NCI-H524 (cell line): ENCODE data around the gene CAD.

Experiments used
- DNase-seq, 2 experiments: peaks; one replicate each; lab custom pipeline; 2025; lab: John Stamatoyannopoulos, UW

Gene CAD

DNA sequence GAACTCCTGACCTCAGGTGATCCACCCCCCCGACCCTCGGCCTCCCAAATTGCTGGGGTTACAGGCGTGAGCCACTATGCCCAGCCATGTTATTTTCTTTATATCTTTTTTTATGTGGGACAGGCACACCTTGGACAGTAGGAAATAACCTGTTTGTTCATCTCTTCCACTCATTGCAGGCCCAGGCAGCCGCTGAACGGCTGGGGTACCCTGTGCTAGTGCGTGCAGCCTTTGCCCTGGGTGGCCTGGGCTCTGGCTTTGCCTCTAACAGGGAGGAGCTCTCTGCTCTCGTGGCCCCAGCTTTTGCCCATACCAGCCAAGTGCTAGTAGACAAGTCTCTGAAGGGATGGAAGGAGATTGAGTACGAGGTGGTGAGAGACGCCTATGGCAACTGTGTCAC lies 8.4 kb downstream of the CAD start:
- no peak for DNase-seq

DNA sequence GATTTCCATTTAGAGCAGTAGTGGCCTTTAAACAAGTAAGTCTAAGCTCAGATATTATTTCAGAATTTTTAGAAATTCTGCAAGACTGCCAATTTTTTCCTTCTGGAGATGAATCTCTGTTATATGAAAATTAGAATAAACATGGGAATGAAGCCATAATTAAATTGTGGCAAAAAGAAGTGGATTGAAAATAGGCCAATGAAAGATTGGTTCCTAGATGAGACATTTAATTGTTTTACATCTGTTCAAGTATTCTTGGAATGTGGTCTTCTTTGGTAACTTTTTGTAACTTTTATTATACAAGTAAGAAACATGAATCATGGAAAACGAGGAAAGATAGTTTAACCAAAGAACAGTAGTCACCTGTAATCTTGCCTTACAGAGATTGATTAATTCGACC lies 10.3 kb downstream of the CAD start:
- DNase-seq: no peak

DNA sequence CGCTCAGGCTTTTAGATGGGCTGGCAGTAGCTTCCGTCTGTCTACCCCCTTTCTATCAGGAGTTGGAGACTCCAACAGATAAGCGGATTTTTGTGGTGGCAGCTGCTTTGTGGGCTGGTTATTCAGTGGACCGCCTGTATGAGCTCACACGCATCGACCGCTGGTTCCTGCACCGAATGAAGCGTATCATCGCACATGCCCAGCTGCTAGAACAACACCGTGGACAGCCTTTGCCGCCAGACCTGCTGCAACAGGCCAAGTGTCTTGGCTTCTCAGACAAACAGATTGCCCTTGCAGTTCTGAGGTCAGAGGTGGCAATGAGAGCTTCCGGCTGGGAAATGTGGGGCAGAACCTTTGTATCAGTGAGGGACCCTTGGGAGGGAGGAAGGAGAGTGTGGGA lies 14.8 kb downstream of the CAD start:
- no peak for DNase-seq

DNA sequence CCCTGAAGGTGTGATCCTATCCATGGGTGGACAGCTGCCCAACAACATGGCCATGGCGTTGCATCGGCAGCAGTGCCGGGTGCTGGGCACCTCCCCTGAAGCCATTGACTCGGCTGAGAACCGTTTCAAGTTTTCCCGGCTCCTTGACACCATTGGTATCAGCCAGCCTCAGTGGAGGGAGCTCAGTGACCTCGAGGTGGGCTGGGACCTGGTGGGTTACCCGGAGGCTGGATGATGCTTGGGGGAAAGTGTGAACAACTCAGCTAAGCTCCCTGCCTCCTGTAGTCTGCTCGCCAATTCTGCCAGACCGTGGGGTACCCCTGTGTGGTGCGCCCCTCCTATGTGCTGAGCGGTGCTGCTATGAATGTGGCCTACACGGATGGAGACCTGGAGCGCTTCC lies 16.2 kb downstream of the CAD start:
- DNase-seq: no peak

DNA sequence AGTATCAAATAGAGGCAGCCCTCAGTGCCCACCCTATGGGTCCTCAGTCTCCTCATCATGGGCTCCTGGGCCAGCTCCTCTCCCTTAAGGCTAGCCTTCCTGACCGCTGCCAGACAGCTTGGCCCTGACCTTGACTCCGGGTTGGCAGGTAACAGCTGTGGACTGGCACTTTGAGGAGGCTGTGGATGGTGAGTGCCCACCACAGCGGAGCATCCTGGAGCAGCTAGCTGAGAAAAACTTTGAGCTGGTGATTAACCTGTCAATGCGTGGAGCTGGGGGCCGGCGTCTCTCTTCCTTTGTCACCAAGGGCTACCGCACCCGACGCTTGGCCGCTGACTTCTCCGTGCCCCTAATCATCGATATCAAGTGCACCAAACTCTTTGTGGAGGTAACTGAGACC lies 19.0 kb downstream of the CAD start:
- no peak for DNase-seq

DNA sequence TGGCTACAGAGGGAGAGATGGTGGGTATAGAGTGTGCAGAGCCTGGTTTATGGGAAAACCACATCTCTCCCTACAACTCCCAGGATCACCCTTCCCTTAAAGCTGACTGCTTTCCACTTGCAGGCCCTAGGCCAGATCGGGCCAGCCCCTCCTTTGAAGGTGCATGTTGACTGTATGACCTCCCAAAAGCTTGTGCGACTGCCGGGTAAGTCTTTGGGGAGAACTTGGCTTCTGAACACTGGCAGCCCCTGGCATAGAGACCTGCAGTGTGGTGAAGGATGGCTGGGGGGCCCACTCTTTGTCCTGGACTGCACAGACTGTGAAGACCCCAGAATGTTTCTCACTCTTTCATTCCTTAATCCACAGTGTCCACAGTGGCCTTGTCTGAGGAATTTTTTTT lies 19.5 kb downstream of the CAD start:
- no peak for DNase-seq

DNA sequence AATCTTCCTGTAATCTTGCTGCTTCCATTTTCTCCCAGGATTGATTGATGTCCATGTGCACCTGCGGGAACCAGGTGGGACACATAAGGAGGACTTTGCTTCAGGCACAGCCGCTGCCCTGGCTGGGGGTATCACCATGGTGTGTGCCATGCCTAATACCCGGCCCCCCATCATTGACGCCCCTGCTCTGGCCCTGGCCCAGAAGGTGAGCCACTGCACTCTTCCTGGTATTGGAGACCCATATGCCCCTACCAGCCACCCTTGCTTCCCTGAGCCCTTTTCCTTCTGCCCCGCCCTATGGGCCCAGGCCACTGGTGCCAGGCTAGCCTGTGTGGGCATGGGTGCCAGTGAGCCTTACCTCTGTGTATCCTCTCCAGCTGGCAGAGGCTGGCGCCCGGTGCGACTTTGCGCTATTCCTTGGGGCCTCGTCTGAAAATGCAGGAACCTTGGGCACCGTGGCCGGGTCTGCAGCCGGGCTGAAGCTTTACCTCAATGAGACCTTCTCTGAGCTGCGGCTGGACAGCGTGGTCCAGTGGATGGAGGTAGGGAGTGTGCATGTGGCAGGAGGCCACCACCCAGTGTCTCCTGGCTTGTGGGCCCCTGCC lies 20.3 kb downstream of the CAD start:
- no peak for DNase-seq

DNA sequence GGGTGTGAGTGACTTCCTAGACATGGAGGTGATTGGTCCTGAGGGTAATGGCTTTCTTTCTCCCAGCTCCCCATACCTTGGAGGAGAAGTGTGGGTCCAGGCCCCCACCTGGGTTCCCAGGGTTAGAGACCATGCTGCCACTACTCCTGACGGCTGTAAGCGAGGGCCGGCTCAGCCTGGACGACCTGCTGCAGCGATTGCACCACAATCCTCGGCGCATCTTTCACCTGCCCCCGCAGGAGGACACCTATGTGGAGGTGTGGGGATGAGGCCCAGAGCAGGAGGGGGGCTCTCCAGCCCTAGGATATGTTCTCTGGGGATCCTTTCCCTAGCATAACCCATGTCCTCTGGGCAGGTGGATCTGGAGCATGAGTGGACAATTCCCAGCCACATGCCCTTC lies 21.8 kb downstream of the CAD start:
- DNase-seq: no peak

DNA sequence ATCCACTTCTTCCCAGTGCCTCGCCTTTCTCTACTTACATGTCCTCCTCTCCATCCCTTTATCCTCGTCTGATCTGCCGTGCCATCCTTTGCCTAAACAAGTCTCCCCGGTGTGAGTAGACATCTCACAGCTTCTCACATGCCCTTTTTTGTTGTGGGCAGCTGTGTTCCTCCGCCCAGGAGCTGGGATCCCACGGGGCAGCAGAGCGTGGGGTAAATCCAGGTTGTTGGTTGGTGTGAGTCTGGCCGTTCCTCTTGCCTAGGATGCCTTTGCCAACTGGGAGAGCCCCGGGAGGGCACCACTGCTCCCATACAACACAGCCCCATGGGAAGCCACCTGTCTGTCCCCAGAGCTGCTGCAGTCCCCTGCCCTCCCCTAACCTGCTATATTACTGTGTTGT lies 23.2 kb downstream of the CAD start:
- no peak for DNase-seq

DNA sequence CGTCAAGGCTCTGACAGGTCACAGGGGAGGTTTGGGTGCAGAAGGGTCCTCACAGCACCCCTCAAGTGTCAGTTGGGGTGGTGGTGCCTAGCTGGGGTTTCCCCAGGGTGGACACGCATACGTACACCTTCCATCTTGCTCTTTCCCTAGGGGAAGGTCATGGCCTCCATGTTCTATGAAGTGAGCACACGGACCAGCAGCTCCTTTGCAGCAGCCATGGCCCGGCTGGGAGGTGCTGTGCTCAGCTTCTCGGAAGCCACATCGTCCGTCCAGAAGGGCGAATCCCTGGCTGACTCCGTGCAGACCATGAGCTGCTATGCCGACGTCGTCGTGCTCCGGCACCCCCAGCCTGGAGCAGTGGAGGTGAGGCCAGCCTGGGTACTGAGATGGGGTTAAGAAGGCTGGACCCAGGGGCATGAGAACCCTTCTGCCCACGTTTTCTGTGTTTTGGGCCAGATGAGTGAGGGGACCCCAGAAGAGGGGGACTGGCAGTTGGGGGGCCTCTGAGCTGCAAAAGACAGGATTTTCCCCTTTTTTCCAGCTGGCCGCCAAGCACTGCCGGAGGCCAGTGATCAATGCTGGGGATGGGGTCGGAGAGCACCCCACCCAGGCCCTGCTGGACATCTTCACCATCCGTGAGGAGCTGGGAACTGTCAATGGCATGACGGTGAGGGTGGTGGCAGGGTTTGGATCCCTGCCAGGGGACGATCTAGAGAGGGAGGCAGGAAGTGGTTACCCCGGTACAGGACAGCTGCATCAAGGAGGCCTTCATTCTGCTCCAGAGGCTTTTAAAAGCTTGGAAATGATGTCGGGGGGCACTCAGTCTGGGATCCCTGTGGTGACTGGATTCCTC lies 24.8 kb downstream of the CAD start:
- no peak for DNase-seq

DNA sequence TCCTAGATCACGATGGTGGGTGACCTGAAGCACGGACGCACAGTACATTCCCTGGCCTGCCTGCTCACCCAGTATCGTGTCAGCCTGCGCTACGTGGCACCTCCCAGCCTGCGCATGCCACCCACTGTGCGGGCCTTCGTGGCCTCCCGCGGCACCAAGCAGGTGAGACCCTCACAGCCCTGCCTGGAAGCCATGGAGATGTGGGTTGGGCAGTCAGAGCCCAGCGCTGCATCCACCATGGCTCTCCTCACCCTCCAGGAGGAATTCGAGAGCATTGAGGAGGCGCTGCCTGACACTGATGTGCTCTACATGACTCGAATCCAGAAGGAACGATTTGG lies 25.4 kb downstream of the CAD start:
- DNase-seq: no peak

DNA sequence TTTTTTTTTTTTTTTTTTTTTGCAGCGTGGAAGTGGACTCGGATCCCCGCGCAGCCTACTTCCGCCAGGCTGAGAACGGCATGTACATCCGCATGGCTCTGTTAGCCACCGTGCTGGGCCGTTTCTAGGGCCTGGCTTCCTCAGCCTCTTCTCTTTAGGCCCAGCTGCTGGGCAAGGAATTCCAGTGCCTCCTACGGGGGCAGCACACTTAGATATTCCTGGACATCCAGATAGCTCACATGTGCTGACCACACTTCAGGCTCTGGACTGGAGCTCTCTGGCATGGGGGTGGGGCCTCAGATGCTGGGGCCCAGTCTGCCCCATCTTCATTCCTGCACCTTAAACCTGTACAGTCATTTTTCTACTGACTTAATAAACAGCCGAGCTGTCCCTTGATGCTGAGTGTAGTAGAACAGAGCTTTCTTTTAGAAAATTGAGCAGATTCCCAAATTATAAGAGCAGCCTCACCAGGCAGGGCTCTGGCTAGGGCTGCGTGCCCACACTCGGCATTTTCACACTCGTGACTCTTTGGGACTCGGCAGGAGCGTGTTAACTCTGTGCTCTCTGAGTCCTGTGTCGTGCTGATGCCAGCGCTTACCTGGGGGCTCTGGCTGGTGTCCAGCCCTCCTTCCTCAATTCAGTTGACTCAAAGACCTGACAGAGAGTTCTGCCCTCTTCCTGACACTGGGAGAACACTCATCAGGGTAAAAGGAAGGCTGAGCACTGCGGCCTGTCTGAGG lies 26.4 kb downstream of the CAD start:
- no peak for DNase-seq

DNA sequence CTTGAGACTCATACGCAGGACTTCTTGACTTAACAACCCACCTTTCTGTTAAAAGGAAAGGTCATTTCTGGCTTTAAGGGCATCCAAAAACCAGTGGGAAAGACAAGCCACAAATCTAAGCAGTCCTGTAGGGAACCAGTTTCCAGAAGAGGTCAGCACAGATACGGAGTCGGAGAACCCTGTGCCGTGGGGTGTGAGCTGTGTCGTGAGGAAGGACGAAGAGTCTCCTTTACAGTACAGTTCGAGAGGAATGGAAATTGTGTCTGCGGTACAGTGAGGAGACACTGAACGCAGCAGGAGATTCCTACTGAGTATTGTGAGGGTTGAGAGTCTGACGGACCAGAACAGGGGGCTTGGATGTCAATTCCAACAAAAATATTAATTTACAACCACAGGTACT lies 27.9 kb downstream of the CAD start:
- no peak for DNase-seq

DNA sequence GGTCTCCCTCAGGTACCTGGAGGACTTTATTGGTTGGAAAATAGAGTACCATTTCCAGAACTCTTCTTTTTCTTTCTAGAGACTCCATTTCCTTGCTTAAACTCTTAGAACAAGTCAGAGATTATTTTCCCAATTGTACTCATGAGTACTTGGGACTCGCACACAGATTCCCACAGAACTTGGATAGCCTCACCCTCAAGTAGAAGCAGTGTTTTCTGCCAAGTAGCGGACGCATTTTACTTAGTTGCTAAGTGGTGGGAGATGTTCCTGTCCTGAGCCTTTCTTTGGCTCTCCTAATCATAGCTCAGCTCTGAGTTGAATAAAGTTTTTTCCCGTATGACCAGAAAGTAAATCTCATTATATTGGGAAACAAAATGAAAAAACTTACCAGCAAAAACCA lies 28.5 kb downstream of the CAD start:
- no peak for DNase-seq

DNA sequence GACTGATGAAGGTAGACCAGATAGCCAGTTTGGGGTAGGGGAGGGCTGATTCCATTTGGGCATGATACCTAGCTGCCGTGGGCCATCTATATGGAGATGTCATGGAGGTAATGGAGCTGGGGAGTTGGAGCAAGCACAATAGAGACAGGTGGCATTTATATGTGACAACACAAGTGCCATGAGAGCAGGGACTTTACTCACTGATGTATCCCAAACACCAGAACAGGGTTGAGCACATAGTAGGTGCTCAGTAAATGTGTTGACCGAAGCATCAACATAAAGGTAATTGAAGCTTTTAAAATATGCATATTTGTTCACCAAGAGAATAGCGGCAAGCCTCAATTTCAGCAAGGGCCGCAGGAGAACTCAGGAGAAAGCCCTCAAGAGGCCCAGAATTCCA lies 30.7 kb downstream of the CAD start:
- DNase-seq: no peak

DNA sequence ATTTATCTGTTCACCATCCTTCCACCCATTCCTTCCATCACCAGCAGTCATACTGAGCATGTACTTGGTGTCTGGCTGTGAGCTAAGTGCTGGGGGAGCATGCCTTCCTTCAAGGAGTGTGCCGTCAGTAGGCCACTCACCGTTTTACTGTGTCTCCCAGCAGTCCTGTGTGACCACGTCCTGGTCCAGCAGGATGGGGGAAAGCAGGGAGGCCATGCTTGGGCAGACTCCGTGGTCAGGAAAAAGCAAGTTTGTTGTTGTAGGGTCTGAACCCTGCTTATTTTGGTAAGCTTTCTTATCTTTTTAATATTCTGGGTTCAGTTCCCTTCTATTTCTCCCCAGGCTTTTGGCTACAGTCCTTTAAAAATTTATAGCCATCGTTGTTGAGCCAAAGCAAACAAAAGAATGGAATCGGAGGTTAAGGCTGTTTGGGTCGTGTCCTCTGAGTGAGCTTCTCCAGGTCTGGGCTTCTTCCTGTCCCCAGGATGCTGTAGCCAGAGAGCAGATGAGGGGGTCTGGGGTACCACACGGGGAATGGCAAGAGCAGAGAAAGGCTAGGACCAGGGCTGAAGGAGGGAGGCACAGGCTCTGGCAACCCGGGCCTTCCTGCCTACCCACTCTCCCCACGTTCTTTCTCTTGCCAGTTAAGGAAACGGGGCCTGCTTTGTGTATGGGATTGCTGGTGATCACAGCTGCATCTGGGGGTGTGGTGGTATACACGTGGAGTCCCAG lies 32.2 kb downstream of the CAD start:
- DNase-seq: no peak

DNA sequence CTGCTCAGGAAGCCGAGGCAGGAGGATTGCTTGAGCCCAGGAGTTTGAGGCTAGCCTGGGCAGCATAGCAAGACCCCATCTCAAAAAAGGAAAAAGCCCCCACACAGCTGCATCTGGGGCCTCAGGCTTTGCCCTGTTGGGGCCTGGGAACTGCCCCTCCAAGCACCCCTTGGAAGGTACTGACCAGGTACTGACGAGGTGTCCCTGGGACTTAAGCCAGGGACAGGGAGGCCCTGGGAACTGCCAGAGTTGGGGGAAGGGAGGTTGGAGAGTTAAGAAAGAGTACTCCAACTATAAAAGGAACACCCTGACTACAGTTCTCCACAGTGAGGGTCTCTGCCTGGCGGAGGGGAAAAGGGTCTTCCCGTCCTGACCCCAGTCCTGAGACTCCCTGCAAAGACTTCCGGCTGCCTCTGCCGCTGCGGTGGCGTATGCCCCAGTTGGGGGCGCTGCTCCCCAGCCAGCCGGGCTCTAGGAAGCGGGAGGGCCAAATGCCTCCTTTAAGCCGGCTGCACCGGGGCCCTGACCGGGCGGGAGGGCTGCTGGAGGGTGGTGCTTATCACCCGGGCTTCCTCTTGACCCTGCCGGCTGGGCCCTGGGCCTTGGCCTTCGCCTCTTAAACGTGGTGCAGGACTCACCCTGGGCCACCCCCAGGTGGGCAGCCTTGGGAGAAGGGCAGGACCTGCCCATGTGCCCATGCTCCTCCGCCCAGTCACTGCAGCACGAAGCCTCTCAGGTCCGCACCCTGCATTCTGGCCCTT lies 32.9 kb downstream of the CAD start:
- peak; percentile 38 to 72 for DNase-seq

DNA sequence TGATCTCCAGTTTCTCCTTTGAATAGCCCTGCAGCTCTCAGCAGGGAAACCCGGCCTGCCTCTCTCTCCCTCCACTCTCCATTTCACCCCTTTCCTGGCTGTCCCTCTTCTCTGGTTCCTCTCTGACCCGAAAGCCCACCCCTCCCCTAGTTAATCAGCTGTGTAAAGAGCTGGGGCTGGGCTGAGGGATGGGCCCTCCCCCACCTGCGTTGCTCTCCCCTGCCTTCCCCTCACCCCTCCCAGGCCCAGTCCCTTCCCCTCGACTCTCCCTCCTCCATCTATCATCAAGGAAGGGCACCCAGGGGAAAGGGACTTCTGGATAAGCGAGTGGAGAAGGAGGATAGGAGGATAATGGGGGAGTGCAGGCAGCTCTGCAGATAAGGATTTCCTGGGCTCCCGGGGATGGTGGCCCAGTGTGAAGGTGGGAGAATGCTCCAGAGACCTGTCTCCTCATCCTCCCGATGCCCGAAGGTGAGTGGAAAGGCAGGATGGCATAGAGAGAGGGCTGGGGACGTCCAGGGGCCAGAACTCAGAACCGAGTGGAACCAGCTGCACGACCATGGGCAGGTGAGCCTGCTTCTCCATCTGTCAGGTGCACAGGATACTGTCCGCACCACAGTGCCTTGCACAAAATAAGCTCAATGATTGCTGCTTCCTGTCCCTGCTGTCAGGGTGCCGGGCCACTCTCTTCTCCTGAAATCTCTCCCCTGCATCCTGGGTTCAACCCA lies 33.6 kb downstream of the CAD start:
- no peak for DNase-seq

DNA sequence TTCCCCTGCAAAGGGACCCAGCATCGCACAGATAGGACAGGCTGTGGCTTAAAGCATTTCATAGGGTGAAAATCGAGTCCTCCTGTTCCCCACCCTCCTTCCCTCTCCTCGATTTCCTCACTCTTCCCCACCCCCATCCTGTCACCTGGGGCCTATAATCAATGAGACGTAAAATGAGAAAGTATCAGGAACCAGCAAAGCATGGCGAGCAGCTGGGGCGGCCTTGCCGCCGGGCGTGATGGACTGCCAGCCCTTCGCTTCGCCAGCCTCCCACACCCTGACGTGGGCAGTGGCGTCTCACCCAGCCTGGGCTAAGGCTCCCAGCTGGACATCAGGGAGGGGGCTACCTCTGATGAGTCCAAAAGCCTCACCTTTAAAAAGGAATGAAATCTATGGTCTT lies 34.6 kb downstream of the CAD start:
- DNase-seq: no peak

DNA sequence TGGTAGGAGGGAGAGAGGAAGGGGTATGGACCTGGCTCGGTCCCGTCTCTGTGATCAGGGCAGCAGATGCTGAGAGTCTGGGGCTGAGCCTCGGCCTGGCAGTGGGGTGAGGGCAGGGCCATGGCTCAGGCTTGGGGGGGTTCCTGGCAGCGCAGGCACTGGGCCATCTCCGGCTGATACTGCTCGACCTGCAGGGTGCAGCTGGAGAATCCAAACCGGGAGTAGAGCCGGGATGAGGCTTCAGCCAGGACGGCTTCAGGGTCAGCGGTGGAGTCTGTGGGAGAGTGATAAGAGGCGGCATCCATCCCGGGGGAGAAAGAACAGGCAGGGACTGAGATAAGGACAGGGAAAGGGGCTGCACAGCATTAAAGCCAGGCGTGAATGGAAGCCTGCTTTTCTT lies 38.0 kb downstream of the CAD start:
- DNase-seq: no peak

DNA sequence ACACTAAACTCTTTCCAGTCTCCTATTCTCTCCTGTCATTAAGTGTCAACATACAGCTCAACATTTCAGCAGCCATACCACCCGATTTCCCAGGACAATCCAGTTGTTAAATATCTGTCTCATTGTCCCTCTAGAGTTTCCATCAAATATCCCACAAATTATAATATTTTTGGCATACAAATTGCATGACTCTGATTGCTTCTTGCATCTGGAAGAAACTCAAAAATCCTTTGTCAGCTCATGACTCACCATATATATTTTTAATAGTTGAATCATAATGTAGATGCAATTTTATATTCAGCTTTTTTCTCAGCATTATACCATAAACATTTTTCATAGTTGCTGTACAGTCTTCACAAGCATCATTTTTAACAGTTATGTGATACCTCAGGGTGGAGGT lies 38.5 kb downstream of the CAD start:
- DNase-seq: no peak
